Brain microvascular endothelial cell (primary cell): ENCODE measurements around the gene DAAM2.

Experiments
- DNase-seq: peaks from one replicate; pipeline ENCODE4 v3.0.0-alpha.2; 2020
- H3K27ac ChIP-seq: fragments of 250-450 bp; sonication (Bioruptor Pico); 2 replicates; pipeline ENCODE4 v1.5.1; 2020; ENCODE audit warnings: mild to moderate bottlenecking, moderate library complexity
- H3K27me3 ChIP-seq: fragments of 250-450 bp; sonication (Bioruptor Pico); replicated peaks from 2 replicates; pipeline ENCODE4 v1.5.1; 2020; ENCODE audit warnings: mild to moderate bottlenecking
- H3K36me3 ChIP-seq: fragments of 250-450 bp; sonication (Bioruptor Pico); replicated peaks from 2 replicates; pipeline ENCODE4 v1.5.1; 2020; ENCODE audit warnings: mild to moderate bottlenecking
- H3K4me3 ChIP-seq: 2 replicates; pipeline ENCODE4 v1.5.1; 2011; ENCODE audit warnings: low read depth, mild to moderate bottlenecking, control low read depth, low read length, moderate library complexity
- CTCF ChIP-seq: IDR thresholded peaks from 2 replicates; pipeline ENCODE4 v1.5.1; 2011; ENCODE audit warnings: low read depth, mild to moderate bottlenecking, moderate library complexity, low read length, control low read depth, inconsistent platforms; ENCODE audit errors: missing control alignments
- in situ Hi-C: cut with HindIII; loops from 2 replicates; pipeline ENCODE4 v1.10.0; 2017; ENCODE audit warnings: low sequenced_read_pairs, low pct_ligation_motif_present

Gene DAAM2

GRCh38 chr6:39876826-39877225 lies 84.7 kb downstream of the DAAM2 start:
- in situ Hi-C loops = no loop called here
- peaks cover 8% of the 10 kb centered on the region for H3K36me3 ChIP-seq

GRCh38 chr6:39879535-39879934 lies 87.4 kb downstream of the DAAM2 start:
- no peak for DNase-seq
- peaks cover 4% of the 10 kb centered on the region for H3K36me3 ChIP-seq
- no peak overlapping the region for H3K4me3 ChIP-seq
- H3K27me3 ChIP-seq = no peaks in the 10 kb centered on the region
- in situ Hi-C loops = no loop called here
- no peak for TF ChIP-seq CTCF
- H3K27ac ChIP-seq = no peak overlapping the region

More at GRCh38 chr6:39876826-39877225, 84.7 kb downstream of the DAAM2 start:
- H3K27ac ChIP-seq = no peak overlapping the region
- no peaks in the 10 kb centered on the region for H3K27me3 ChIP-seq
- no peak overlapping the region for H3K4me3 ChIP-seq
- no peak for DNase-seq
- no peak for TF ChIP-seq CTCF

GRCh38 chr6:39880594-39880993 lies 88.4 kb downstream of the DAAM2 start:
- H3K27ac ChIP-seq = no peak overlapping the region
- in situ Hi-C loops = no loop called here

GRCh38 chr6:39881851-39882530 lies 89.8 kb downstream of the DAAM2 start:
- H3K27ac ChIP-seq = peak overlapping the region; percentile 98
- H3K36me3 ChIP-seq = no peaks in the 10 kb centered on the region
- H3K4me3 ChIP-seq = peak overlapping the region; percentile 1
- in situ Hi-C loops = no loop called here
- TF ChIP-seq CTCF = no peak
- peak; percentile 85 for DNase-seq
- no peaks in the 10 kb centered on the region for H3K27me3 ChIP-seq

More at GRCh38 chr6:39880594-39880993, 88.4 kb downstream of the DAAM2 start:
- Histone ChIP-seq H3K4me3 (no peak overlapping the region), H3K36me3 (no peaks in the 10 kb centered on the region), H3K27me3 (no peaks in the 10 kb centered on the region)
- DNase-seq = no peak
- TF ChIP-seq CTCF = no peak

GRCh38 chr6:39882531-39882899 lies 90.3 kb downstream of the DAAM2 start:
- peak overlapping the region; percentile 98 for H3K27ac ChIP-seq
- H3K4me3 ChIP-seq = peak overlapping the region; percentile 1
- in situ Hi-C loops = no loop called here

More at GRCh38 chr6:39882531-39882899, 90.3 kb downstream of the DAAM2 start:
- peak; percentile 98 for DNase-seq
- no peak for TF ChIP-seq CTCF
- H3K36me3 ChIP-seq = no peaks in the 10 kb centered on the region
- no peaks in the 10 kb centered on the region for H3K27me3 ChIP-seq
